Measurements from ENCODE around the gene ME3. TPM values are rescaled to one million over a fixed set of nuclear protein-coding genes. Genes with fewer than 3 reads are reported as not detected.

ME3 gene
- total RNA-seq, 1 experiment from 2014 or later, result 0.30 TPM

DNA sequence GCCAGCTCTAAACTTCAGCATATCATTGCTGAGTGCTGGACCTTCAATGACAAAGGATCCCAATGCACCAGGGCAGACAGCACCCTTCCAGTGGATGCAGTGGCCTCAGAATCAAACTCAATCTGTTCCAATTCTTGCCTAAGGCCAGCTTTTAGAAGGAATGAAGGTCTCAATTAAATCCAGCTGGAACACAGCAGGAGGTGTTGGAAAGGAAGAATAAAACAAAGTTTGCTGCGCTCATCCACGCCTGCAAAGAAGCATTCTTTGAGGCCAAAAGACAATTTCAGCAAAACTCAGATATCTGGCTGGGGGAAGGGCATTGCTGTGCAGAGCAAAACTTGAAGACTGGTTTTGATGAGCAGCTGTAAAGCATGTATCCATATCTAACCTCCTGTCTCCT, 177.1 kb downstream of the ME3 start:
- no peaks in the 10 kb centered on the region; a peak in 1 of 4 replicates for H3K4me1 ChIP-seq (ENCODE audit: control insufficient read depth in 1 of 2, insufficient read depth in 2 of 2, low read length in 2 of 2)
- CTCF ChIA-PET, result no interaction called here
- POLR2A ChIA-PET, result no interaction called here
- RAD21 ChIA-PET (ENCODE audit: low non-redundant PET in 1 of 2, low total read pairs in 2 of 2, uncharacterized antibody in 2 of 2, unreplicated experiment in 2 of 2), result no interaction called here
- ATAC-seq (no peak), DNase-seq (ENCODE audit: low read depth, low spot score) (no peak)
- H3K4me2 ChIP-seq (ENCODE audit: low read length), result no peak overlapping the region
- H4K20me1 ChIP-seq (ENCODE audit: insufficient read depth), result no peaks in the 10 kb centered on the region
- no peaks in the 10 kb centered on the region for H3K27me3 ChIP-seq (ENCODE audit: insufficient read depth, low read length)
- intact Hi-C loops (cut with micrococcal nuclease), result no loop called here
- no peaks in the 10 kb centered on the region for H3K9me3 ChIP-seq (ENCODE audit: control insufficient read depth in 1 of 2, insufficient read depth in 1 of 2, low read depth in 1 of 2, low read length in 2 of 2)
- H3K79me2 ChIP-seq (ENCODE audit: insufficient read depth, low read length), result no peaks in the 10 kb centered on the region
- H3K36me3 ChIP-seq (ENCODE audit: control insufficient read depth in 1 of 2, insufficient read depth in 2 of 2, low read length in 2 of 2), result no peaks in the 10 kb centered on the region
- no peak overlapping the region for H3K9ac ChIP-seq (ENCODE audit: low read length)
- TF ChIP-seq, protein P1, sequence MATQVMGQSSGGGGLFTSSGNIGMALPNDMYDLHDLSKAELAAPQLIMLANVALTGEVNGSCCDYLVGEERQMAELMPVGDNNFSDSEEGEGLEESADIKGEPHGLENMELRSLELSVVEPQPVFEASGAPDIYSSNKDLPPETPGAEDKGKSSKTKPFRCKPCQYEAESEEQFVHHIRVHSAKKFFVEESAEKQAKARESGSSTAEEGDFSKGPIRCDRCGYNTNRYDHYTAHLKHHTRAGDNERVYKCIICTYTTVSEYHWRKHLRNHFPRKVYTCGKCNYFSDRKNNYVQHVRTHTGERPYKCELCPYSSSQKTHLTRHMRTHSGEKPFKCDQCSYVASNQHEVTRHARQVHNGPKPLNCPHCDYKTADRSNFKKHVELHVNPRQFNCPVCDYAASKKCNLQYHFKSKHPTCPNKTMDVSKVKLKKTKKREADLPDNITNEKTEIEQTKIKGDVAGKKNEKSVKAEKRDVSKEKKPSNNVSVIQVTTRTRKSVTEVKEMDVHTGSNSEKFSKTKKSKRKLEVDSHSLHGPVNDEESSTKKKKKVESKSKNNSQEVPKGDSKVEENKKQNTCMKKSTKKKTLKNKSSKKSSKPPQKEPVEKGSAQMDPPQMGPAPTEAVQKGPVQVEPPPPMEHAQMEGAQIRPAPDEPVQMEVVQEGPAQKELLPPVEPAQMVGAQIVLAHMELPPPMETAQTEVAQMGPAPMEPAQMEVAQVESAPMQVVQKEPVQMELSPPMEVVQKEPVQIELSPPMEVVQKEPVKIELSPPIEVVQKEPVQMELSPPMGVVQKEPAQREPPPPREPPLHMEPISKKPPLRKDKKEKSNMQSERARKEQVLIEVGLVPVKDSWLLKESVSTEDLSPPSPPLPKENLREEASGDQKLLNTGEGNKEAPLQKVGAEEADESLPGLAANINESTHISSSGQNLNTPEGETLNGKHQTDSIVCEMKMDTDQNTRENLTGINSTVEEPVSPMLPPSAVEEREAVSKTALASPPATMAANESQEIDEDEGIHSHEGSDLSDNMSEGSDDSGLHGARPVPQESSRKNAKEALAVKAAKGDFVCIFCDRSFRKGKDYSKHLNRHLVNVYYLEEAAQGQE (IDR thresholded peaks at IDR 0.05; ENCODE audit: low read depth), result no peak
- TF ChIP-seq, protein P2, sequence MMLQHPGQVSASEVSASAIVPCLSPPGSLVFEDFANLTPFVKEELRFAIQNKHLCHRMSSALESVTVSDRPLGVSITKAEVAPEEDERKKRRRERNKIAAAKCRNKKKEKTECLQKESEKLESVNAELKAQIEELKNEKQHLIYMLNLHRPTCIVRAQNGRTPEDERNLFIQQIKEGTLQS (IDR thresholded peaks at IDR 0.05), result no peak
- no peak for TF ChIP-seq EGR1 (IDR thresholded peaks at IDR 0.05; ENCODE audit: low read depth)
- TF ChIP-seq, protein P3, sequence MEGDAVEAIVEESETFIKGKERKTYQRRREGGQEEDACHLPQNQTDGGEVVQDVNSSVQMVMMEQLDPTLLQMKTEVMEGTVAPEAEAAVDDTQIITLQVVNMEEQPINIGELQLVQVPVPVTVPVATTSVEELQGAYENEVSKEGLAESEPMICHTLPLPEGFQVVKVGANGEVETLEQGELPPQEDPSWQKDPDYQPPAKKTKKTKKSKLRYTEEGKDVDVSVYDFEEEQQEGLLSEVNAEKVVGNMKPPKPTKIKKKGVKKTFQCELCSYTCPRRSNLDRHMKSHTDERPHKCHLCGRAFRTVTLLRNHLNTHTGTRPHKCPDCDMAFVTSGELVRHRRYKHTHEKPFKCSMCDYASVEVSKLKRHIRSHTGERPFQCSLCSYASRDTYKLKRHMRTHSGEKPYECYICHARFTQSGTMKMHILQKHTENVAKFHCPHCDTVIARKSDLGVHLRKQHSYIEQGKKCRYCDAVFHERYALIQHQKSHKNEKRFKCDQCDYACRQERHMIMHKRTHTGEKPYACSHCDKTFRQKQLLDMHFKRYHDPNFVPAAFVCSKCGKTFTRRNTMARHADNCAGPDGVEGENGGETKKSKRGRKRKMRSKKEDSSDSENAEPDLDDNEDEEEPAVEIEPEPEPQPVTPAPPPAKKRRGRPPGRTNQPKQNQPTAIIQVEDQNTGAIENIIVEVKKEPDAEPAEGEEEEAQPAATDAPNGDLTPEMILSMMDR (IDR thresholded peaks at IDR 0.05 in 2 of 3, conservative IDR thresholded peaks at IDR 0.05 in 1 of 3; ENCODE audit: borderline replicate concordance in 1 of 3, insufficient read depth in 1 of 3, low read depth in 2 of 3, low read length in 2 of 3), result no peak
- TF ChIP-seq FOSL1 (IDR thresholded peaks at IDR 0.05; ENCODE audit: low read depth), result no peak
- TF ChIP-seq, protein P4, sequence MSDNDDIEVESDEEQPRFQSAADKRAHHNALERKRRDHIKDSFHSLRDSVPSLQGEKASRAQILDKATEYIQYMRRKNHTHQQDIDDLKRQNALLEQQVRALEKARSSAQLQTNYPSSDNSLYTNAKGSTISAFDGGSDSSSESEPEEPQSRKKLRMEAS (IDR thresholded peaks at IDR 0.05), result no peak
- no peak for TF ChIP-seq SP1 (IDR thresholded peaks at IDR 0.05; ENCODE audit: low read depth)
- no peak for TF ChIP-seq EZH2phosphoT487 (IDR thresholded peaks at IDR 0.05; ENCODE audit: borderline replicate concordance)
- no peak for TF ChIP-seq SRF (IDR thresholded peaks at IDR 0.05; ENCODE audit: low read depth)
- TF ChIP-seq JUND (IDR thresholded peaks at IDR 0.05), result no peak
- TF ChIP-seq, protein P5, sequence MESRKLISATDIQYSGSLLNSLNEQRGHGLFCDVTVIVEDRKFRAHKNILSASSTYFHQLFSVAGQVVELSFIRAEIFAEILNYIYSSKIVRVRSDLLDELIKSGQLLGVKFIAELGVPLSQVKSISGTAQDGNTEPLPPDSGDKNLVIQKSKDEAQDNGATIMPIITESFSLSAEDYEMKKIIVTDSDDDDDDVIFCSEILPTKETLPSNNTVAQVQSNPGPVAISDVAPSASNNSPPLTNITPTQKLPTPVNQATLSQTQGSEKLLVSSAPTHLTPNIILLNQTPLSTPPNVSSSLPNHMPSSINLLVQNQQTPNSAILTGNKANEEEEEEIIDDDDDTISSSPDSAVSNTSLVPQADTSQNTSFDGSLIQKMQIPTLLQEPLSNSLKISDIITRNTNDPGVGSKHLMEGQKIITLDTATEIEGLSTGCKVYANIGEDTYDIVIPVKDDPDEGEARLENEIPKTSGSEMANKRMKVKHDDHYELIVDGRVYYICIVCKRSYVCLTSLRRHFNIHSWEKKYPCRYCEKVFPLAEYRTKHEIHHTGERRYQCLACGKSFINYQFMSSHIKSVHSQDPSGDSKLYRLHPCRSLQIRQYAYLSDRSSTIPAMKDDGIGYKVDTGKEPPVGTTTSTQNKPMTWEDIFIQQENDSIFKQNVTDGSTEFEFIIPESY (IDR thresholded peaks at IDR 0.05; ENCODE audit: extremely low read depth, insufficient replicate concordance, low read length), result no peak
- no peak for TF ChIP-seq ZNF274 (IDR thresholded peaks at IDR 0.05; ENCODE audit: low read depth, low read length)
- TF ChIP-seq TCF7L2 (IDR thresholded peaks at IDR 0.05; ENCODE audit: borderline replicate concordance, extremely low read depth, insufficient read depth, insufficient read length), result no peak
- TF ChIP-seq YY1 (IDR thresholded peaks at IDR 0.05; ENCODE audit: extremely low read depth, insufficient replicate concordance, low read depth, low read length), result no peak
- no peaks in the 10 kb centered on the region for H3K9me2 ChIP-seq (ENCODE audit: insufficient read depth)
- H2AFZ ChIP-seq (ENCODE audit: low read depth, low read length, poor library complexity, severe bottlenecking), result no peak overlapping the region
- BruUV-seq (replicated peaks), result no TSS peak
- H3K27ac ChIP-seq (ENCODE audit: low read depth, low read length), result no peak overlapping the region
- H3K4me3 ChIP-seq (replicated peaks in 1 of 2; ENCODE audit: low read depth in 1 of 2, low read length in 2 of 2), result no peak overlapping the region

Measured in HCT116 (cell line).